NT2/D1 (cell line): ENCODE data around the gene CDC42BPA.

Experiments
- SUZ12 ChIP-seq: IDR thresholded peaks from 2 replicates; pipeline ENCODE4 v1.6.1; 2011; ENCODE audit not compliant: insufficient read length, insufficient read depth; ENCODE audit errors: extremely low read depth
- YY1 ChIP-seq: IDR thresholded peaks from 2 replicates; pipeline ENCODE4 v1.6.1; 2011; ENCODE audit not compliant: insufficient read length, insufficient read depth
- ZNF274 ChIP-seq: IDR thresholded peaks from 2 replicates; pipeline ENCODE4 v1.6.1; 2011; ENCODE audit warnings: mild to moderate bottlenecking, low read depth, low read length

DNA sequence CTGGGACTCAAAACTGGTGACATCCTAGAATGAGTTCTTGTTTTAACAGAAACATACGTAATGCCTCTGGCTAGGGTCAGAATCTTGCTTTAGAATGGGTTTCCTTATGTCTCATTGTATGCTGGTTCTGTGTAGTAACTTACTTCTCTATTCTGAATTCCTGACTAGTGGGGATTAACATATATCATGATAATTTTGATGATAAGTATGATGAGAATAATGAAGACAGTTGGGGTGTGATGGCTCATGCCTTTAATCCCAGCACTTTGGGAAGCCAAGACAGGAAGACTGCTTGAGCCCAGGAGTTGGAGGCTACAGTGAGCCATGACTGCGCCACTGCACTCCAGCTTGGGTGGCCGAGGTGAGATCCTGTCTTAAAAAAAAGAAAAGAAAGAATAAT is 31.7 kb upstream of the CDC42BPA start:
- TF ChIP-seq ZNF274 (no peak), YY1 (no peak), SUZ12 (no peak)
